ENCODE measurements around the gene NKAIN2. TPM values are rescaled to one million over a fixed set of nuclear protein-coding genes. Genes with fewer than 3 reads are reported as not detected.

NKAIN2 gene
- total RNA-seq, 2 experiments from 2014 or later, result not detected

- ATAC-seq, result no peak
- CTCF ChIA-PET, result no interaction called here
- no peaks in the 10 kb centered on the region for H3K4me1 Mint-ChIP-seq
- H3K36me3 Mint-ChIP-seq, result no peaks in the 10 kb centered on the region
- no peak overlapping the region for H3K4me3 Mint-ChIP-seq
- no peak overlapping the region for H3K27ac Mint-ChIP-seq
- H3K9me3 Mint-ChIP-seq (ENCODE audit: low read depth), result no peaks in the 10 kb centered on the region
- DNase-seq, result no peak
- H3K27me3 Mint-ChIP-seq, result no peaks in the 10 kb centered on the region
Observed at GRCh38 chr6:124482071-124482491, 678.4 kb downstream of the NKAIN2 start.

GRCh38 chr6:124487623-124488431, 684.2 kb downstream of the NKAIN2 start:
- Mint-ChIP-seq H3K27ac (no peak overlapping the region), H3K36me3 (no peaks in the 10 kb centered on the region), H3K4me1 (no peaks in the 10 kb centered on the region), H3K27me3 (no peaks in the 10 kb centered on the region), H3K4me3 (no peak overlapping the region), H3K9me3 (ENCODE audit: low read depth) (no peaks in the 10 kb centered on the region)
- CTCF ChIA-PET, result no interaction called here
- no peak for ATAC-seq
- DNase-seq, result no peak

GRCh38 chr6:124490122-124490521, 686.5 kb downstream of the NKAIN2 start:
- Mint-ChIP-seq H3K27ac (no peak overlapping the region), H3K36me3 (no peaks in the 10 kb centered on the region), H3K4me1 (no peaks in the 10 kb centered on the region), H3K4me3 (no peak overlapping the region), H3K27me3 (no peaks in the 10 kb centered on the region), H3K9me3 (ENCODE audit: low read depth) (peaks cover 2% of the 10 kb centered on the region)
- DNase-seq (no peak), ATAC-seq (no peak)
- CTCF ChIA-PET, result no interaction called here

- H3K4me3 Mint-ChIP-seq, result no peak overlapping the region
- DNase-seq (no peak), ATAC-seq (no peak)
- H3K36me3 Mint-ChIP-seq, result no peaks in the 10 kb centered on the region
- H3K4me1 Mint-ChIP-seq, result no peaks in the 10 kb centered on the region
- CTCF ChIA-PET, result no interaction called here
- H3K27ac Mint-ChIP-seq, result no peak overlapping the region
- no peaks in the 10 kb centered on the region for H3K27me3 Mint-ChIP-seq
- peaks cover 2% of the 10 kb centered on the region for H3K9me3 Mint-ChIP-seq (ENCODE audit: low read depth)
Observed at GRCh38 chr6:124493259-124493658, 689.6 kb downstream of the NKAIN2 start.

DNA sequence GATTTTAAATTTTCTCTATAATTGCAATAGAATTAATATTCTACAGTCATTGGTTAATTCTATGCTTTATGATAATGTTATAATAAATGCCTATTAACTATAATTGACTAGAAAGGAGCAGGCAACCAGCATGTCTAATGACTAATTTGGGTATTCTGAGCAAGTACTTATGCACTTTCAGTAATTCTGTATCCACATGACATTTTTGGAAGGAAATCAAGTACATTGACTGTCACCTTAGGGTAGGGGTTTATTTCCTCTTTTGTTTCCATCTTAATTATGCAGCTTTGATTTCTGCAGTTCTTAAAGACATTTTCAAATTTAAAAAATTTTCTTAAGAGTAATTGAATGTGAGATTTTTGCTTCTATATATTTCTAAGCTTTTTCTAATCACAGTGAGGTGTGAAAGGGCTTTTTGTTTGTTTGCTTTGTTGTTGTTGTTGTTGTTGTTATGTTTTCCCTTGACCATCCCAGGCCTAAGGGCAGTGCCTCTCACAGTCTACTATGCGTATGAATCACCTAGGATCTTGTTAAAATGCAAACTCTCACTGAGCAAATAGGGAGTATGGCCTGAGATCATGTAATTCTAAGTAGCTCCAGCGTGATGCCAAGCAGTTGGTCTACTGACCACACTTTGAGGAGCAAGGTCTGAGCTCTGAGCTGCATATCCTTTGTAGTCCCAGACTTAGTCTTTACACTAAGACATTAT, 691.4 kb downstream of the NKAIN2 start:
- no peaks in the 10 kb centered on the region for H3K27me3 Mint-ChIP-seq
- no peak overlapping the region for H3K27ac Mint-ChIP-seq
- CTCF ChIA-PET, result no interaction called here
- no peak for DNase-seq
- ATAC-seq, result no peak
- H3K4me1 Mint-ChIP-seq, result no peaks in the 10 kb centered on the region
- H3K4me3 Mint-ChIP-seq, result no peak overlapping the region
- H3K9me3 Mint-ChIP-seq (ENCODE audit: low read depth), result peaks cover 2% of the 10 kb centered on the region
- H3K36me3 Mint-ChIP-seq, result no peaks in the 10 kb centered on the region

DNA sequence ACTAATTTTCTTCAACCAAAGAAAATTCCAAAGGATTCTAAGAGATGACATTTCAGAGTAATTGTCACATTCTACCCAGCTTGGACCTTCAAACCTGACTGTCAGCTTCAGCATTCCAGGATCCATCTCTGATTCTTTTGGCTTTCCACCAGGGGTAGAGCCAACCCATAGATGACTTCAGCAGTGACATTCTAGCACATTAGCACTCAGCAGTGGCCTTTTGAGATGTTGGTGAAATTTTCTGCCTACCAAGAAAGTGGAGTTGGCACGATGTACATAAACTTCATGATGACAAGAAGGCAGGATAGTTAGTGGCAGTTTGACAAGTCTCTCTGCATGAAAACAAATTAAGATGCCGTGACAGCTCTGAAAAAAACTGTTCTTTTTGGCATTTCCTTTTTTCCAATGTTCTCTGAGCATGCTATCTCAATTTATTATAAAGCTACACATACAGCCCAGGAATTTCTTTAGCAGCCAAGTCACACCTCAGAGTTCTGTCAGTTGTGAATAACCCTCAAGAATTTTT, 692.1 kb downstream of the NKAIN2 start:
- no peak overlapping the region for H3K4me3 Mint-ChIP-seq
- peaks cover 2% of the 10 kb centered on the region for H3K9me3 Mint-ChIP-seq (ENCODE audit: low read depth)
- no peaks in the 10 kb centered on the region for H3K27me3 Mint-ChIP-seq
- H3K36me3 Mint-ChIP-seq, result no peaks in the 10 kb centered on the region
- DNase-seq (no peak), ATAC-seq (no peak)
- no peaks in the 10 kb centered on the region for H3K4me1 Mint-ChIP-seq
- no peak overlapping the region for H3K27ac Mint-ChIP-seq
- CTCF ChIA-PET, result no interaction called here

GRCh38 chr6:124496334-124496733, 692.7 kb downstream of the NKAIN2 start:
- no peak for DNase-seq
- peaks cover 2% of the 10 kb centered on the region for H3K9me3 Mint-ChIP-seq (ENCODE audit: low read depth)
- CTCF ChIA-PET, result no interaction called here
- H3K4me1 Mint-ChIP-seq, result no peaks in the 10 kb centered on the region
- no peak for ATAC-seq
- no peak overlapping the region for H3K4me3 Mint-ChIP-seq
- no peaks in the 10 kb centered on the region for H3K36me3 Mint-ChIP-seq
- no peaks in the 10 kb centered on the region for H3K27me3 Mint-ChIP-seq
- H3K27ac Mint-ChIP-seq, result no peak overlapping the region

- no peak for ATAC-seq
- Mint-ChIP-seq H3K27ac (no peak overlapping the region), H3K9me3 (ENCODE audit: low read depth) (peaks cover 2% of the 10 kb centered on the region), H3K27me3 (no peaks in the 10 kb centered on the region), H3K4me3 (no peak overlapping the region), H3K36me3 (no peaks in the 10 kb centered on the region), H3K4me1 (no peaks in the 10 kb centered on the region)
- CTCF ChIA-PET, result no interaction called here
- no peak for DNase-seq
Observed at GRCh38 chr6:124512431-124512830, 708.8 kb downstream of the NKAIN2 start.

GRCh38 chr6:124517339-124517738, 713.7 kb downstream of the NKAIN2 start:
- ATAC-seq (no peak), DNase-seq (no peak)
- Mint-ChIP-seq H3K36me3 (no peaks in the 10 kb centered on the region), H3K27me3 (no peaks in the 10 kb centered on the region), H3K27ac (no peak overlapping the region), H3K9me3 (ENCODE audit: low read depth) (peaks cover 2% of the 10 kb centered on the region), H3K4me3 (no peak overlapping the region), H3K4me1 (no peaks in the 10 kb centered on the region)
- CTCF ChIA-PET, result no interaction called here

DNA sequence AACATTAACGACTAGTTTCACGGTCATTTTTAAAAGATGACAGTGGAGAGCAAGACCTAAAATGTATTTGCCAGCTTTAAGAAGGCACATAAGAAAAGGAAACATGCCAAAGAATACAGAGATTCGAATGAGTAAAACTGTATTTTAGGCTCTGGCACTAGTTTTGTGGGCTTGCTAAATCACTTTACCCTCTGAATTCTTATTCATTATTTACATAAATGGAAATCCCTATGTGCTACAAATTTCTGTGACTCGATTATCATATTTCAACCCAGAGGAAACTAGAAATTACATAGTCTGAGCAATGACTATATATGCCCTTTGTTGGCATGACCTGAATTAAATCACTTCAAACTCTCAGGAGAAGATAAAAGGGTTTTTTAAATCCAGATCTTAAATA, 716.8 kb downstream of the NKAIN2 start:
- ATAC-seq (no peak), DNase-seq (no peak)
- H3K36me3 Mint-ChIP-seq, result no peaks in the 10 kb centered on the region
- no peaks in the 10 kb centered on the region for H3K27me3 Mint-ChIP-seq
- H3K27ac Mint-ChIP-seq, result no peak overlapping the region
- CTCF ChIA-PET, result no interaction called here
- H3K4me3 Mint-ChIP-seq, result no peak overlapping the region
- no peaks in the 10 kb centered on the region for H3K4me1 Mint-ChIP-seq
- peaks cover 2% of the 10 kb centered on the region for H3K9me3 Mint-ChIP-seq (ENCODE audit: low read depth)

DNA sequence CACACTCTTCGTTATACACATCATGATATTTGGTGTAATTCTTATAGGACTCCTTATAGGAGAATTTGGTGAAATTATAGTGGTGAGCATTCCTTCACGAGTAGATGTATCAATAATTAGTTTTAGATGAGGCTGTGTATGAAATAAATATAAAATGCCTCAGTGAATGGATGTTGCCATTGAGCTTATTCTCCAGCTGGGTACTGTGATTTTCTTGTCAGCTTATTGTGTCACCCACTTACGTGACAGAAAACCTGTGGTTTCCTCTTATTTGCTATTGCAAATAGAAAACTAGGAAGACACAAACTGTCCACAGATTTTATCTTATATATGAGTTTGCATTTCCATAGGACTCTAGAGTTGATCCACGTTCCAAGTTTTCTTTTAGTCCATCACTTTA, 718.7 kb downstream of the NKAIN2 start:
- H3K36me3 Mint-ChIP-seq, result no peaks in the 10 kb centered on the region
- no peak overlapping the region for H3K4me3 Mint-ChIP-seq
- no peaks in the 10 kb centered on the region for H3K4me1 Mint-ChIP-seq
- no peak for DNase-seq
- ATAC-seq, result no peak
- H3K9me3 Mint-ChIP-seq (ENCODE audit: low read depth), result peaks cover 2% of the 10 kb centered on the region
- CTCF ChIA-PET, result no interaction called here
- H3K27me3 Mint-ChIP-seq, result no peaks in the 10 kb centered on the region
- no peak overlapping the region for H3K27ac Mint-ChIP-seq

- H3K4me1 Mint-ChIP-seq, result no peaks in the 10 kb centered on the region
- no peaks in the 10 kb centered on the region for H3K27me3 Mint-ChIP-seq
- H3K36me3 Mint-ChIP-seq, result no peaks in the 10 kb centered on the region
- CTCF ChIA-PET, result no interaction called here
- no peak overlapping the region for H3K4me3 Mint-ChIP-seq
- peaks cover 2% of the 10 kb centered on the region for H3K9me3 Mint-ChIP-seq (ENCODE audit: low read depth)
- no peak overlapping the region for H3K27ac Mint-ChIP-seq
- no peak for ATAC-seq
- DNase-seq, result no peak
Observed at GRCh38 chr6:124524491-124525200, 721.0 kb downstream of the NKAIN2 start.

GRCh38 chr6:124530926-124531325, 727.3 kb downstream of the NKAIN2 start:
- CTCF ChIA-PET, result no interaction called here
- peaks cover 2% of the 10 kb centered on the region for H3K9me3 Mint-ChIP-seq (ENCODE audit: low read depth)
- ATAC-seq (no peak), DNase-seq (no peak)
- no peaks in the 10 kb centered on the region for H3K4me1 Mint-ChIP-seq
- H3K36me3 Mint-ChIP-seq, result no peaks in the 10 kb centered on the region
- no peak overlapping the region for H3K27ac Mint-ChIP-seq
- H3K27me3 Mint-ChIP-seq, result no peaks in the 10 kb centered on the region
- H3K4me3 Mint-ChIP-seq, result no peak overlapping the region

DNA sequence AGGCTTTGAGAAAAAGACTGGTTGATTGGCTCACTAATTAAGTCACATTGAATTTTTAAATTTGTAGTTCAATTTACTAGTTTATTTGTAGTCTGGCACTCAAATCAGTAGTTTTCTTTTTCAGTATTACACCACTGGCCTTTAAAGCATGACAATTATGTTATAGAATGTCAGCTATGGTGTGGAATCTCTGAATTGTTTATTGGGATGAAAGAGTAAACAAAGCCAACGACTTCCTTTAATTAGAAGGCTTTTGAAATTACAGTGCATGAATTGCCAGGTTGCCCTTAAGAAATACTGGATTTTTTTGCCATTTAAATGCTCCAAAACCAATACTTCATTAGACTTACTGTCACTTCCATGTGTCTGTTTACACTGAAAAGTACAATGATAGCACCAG, 731.6 kb downstream of the NKAIN2 start:
- H3K27me3 Mint-ChIP-seq, result no peaks in the 10 kb centered on the region
- H3K9me3 Mint-ChIP-seq (ENCODE audit: low read depth), result no peaks in the 10 kb centered on the region
- CTCF ChIA-PET, result no interaction called here
- no peak overlapping the region for H3K4me3 Mint-ChIP-seq
- DNase-seq (no peak), ATAC-seq (no peak)
- no peak overlapping the region for H3K27ac Mint-ChIP-seq
- H3K36me3 Mint-ChIP-seq, result no peaks in the 10 kb centered on the region
- no peaks in the 10 kb centered on the region for H3K4me1 Mint-ChIP-seq
